Cardiac muscle cell (in vitro differentiated cells and primary cell): ENCODE data around the gene CACNA1A. TPM values are rescaled to one million over a fixed set of nuclear protein-coding genes. Genes with fewer than 3 reads are reported as not detected.

ENCODE experiments used
- DNase-seq, 2 donors: peaks; one replicate each; pipeline versions ENCODE4 v3.0.0 to v3.0.0-alpha.2; 2010 to 2017; ENCODE audit warnings: low read depth in 1 of 2, low spot score in 1 of 2
- H3K27ac ChIP-seq: fragments of 200-600 bp; sonication (generic); 2 replicates; pipeline ENCODE4 v1.5.1; 2016
- H3K27me3 ChIP-seq: fragments of 200-600 bp; sonication (generic); 2 replicates; pipeline ENCODE4 v1.6.0; 2016; ENCODE audit warnings: control low read depth
- H3K36me3 ChIP-seq: fragments of 200-600 bp; sonication (generic); 2 replicates; pipeline ENCODE4 v1.5.1; 2016; ENCODE audit warnings: control low read depth
- H3K4me1 ChIP-seq: fragments of 200-600 bp; sonication (generic); 2 replicates; pipeline ENCODE4 v1.8.1; 2017; ENCODE audit warnings: low read depth, mild to moderate bottlenecking, mixed run types
- H3K4me3 ChIP-seq: fragments of 200-600 bp; sonication (generic); 2 replicates; pipeline ENCODE4 v1.5.1; 2016; ENCODE audit warnings: mild to moderate bottlenecking
- H3K9me3 ChIP-seq: fragments of 200-600 bp; sonication (generic); 2 replicates; pipeline ENCODE4 v1.5.1; 2017; ENCODE audit warnings: low read depth, mild to moderate bottlenecking, control low read depth
- polyA plus RNA-seq: library from polyadenylated mRNA; unstranded; fragments of >200 nt; fragmentation: Nextera tagmentation; extraction: Ambion mirVana; gene quantifications from 2 replicates; pipeline ENCODE4 v1.2.1, GENCODE V29; 2016
- total RNA-seq: library from RNA; depleted of rRNA; stranded (reverse); fragments of >200 nt; gene quantifications from 2 replicates; pipeline ENCODE4 v1.2.3, GENCODE V29; 2016
- TF ChIP-seq, protein P1 (sequence below): IDR thresholded peaks from 2 replicates; pipeline ENCODE4 v1.5.1; 2012; ENCODE audit warnings: low read depth, mild to moderate bottlenecking, low read length

The CACNA1A gene
- total and polyA plus RNA-seq, 2 experiments from 2014 or later, result 5.6 to 6.8 TPM

GRCh38 chr19:13505761-13506470 is 363 bp downstream of the CACNA1A start:
- peaks cover 8% of the 10 kb centered on the region for H3K4me1 ChIP-seq
- H3K27me3 ChIP-seq, result peaks cover 37% of the 10 kb centered on the region
- TF ChIP-seq, protein P1, sequence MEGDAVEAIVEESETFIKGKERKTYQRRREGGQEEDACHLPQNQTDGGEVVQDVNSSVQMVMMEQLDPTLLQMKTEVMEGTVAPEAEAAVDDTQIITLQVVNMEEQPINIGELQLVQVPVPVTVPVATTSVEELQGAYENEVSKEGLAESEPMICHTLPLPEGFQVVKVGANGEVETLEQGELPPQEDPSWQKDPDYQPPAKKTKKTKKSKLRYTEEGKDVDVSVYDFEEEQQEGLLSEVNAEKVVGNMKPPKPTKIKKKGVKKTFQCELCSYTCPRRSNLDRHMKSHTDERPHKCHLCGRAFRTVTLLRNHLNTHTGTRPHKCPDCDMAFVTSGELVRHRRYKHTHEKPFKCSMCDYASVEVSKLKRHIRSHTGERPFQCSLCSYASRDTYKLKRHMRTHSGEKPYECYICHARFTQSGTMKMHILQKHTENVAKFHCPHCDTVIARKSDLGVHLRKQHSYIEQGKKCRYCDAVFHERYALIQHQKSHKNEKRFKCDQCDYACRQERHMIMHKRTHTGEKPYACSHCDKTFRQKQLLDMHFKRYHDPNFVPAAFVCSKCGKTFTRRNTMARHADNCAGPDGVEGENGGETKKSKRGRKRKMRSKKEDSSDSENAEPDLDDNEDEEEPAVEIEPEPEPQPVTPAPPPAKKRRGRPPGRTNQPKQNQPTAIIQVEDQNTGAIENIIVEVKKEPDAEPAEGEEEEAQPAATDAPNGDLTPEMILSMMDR, result no peak
- peak; percentile 44 to 69 for DNase-seq
- H3K4me3 ChIP-seq, result peak overlapping the region; percentile 56
- H3K36me3 ChIP-seq, result no peaks in the 10 kb centered on the region
- no peaks in the 10 kb centered on the region for H3K9me3 ChIP-seq
- H3K27ac ChIP-seq, result no peak overlapping the region

DNA sequence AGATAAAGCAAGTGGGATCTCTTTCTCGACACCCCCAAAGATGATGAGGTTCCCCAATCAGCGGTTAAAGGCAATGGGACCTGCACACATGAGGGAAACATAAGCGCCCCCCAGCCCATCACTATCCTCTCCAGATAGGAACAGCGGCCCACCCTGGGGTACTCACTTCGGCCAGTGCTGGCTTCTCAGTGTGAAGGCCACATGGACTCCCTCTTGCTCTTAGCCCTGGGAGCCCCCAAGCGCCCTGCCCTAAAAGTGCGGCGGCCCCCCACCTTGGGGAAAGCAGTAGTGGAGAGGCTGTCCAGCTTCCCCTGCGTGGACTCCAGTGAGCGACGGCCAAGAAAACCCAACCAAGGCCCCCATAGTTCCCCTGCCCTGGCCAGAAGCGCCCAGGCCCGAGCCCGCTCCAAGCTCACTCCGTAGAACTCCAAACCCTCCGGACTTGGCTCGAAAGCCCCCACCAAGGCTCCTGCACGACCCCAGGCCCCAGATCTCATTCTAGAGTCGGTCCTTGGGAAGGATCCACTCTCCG is 1.0 kb downstream of the CACNA1A start:
- no peaks in the 10 kb centered on the region for H3K9me3 ChIP-seq
- H3K27me3 ChIP-seq, result peaks cover 31% of the 10 kb centered on the region
- no peak for DNase-seq
- no peak overlapping the region for H3K4me3 ChIP-seq
- H3K27ac ChIP-seq, result no peak overlapping the region
- TF ChIP-seq, protein P1, result no peak
- peaks cover 8% of the 10 kb centered on the region for H3K4me1 ChIP-seq
- no peaks in the 10 kb centered on the region for H3K36me3 ChIP-seq

GRCh38 chr19:13503570-13504235 is 2.6 kb downstream of the CACNA1A start:
- Histone ChIP-seq H3K27ac (no peak overlapping the region), H3K4me1 (peaks cover 8% of the 10 kb centered on the region), H3K4me3 (no peak overlapping the region), H3K27me3 (peaks cover 19% of the 10 kb centered on the region), H3K36me3 (no peaks in the 10 kb centered on the region), H3K9me3 (no peaks in the 10 kb centered on the region)
- TF ChIP-seq, protein P1, result no peak
- no peak for DNase-seq

- no peaks in the 10 kb centered on the region for H3K36me3 ChIP-seq
- TF ChIP-seq, protein P1, result no peak
- H3K27ac ChIP-seq, result no peak overlapping the region
- peaks cover 4% of the 10 kb centered on the region for H3K27me3 ChIP-seq
- no peak overlapping the region for H3K4me3 ChIP-seq
- H3K9me3 ChIP-seq, result no peaks in the 10 kb centered on the region
- peaks cover 5% of the 10 kb centered on the region for H3K4me1 ChIP-seq
- no peak for DNase-seq
Measured at GRCh38 chr19:13502231-13502630, 4.0 kb downstream of the CACNA1A start.

DNA sequence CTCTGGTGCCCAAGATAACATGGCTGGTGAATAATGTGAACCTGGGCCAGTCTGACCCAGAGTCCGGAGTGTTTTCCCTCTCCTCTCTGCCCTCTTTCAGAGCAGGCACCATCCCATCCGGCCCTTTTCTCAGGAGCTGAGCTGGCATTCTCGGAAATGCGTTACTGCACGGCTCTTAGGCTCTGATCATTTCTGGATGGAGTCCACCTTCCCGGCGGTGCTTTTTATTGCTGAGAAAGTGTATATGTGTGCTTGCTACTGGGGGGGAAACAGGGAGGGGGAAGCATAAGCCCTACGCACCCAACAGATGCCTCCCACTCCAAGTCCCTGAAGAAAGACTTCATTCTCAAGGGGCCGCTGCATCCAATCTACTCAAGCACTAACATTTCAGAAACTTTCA is 6.6 kb downstream of the CACNA1A start:
- Histone ChIP-seq H3K4me1 (no peaks in the 10 kb centered on the region), H3K4me3 (no peak overlapping the region), H3K9me3 (no peaks in the 10 kb centered on the region), H3K36me3 (no peaks in the 10 kb centered on the region), H3K27me3 (no peaks in the 10 kb centered on the region), H3K27ac (no peak overlapping the region)
- no peak for DNase-seq
- TF ChIP-seq, protein P1, result no peak
